BJ (cell line): ENCODE data around the gene GSTM2. TPM values are rescaled to one million over a fixed set of nuclear protein-coding genes. Genes with fewer than 3 reads are reported as not detected.

Experiments
- CTCF ChIA-PET: fragments of 350-600 bp; formaldehyde crosslinking; extraction: SDS; loops from one replicate; lab custom pipeline; 2021; ENCODE audit warnings: antibody characterized with exemption, inconsistent platforms; lab: Yijun Ruan, JAX
- POLR2A ChIA-PET: fragments of 300-600 bp; sonication (Branson Sonifier 250); formaldehyde crosslinking; extraction: SDS; loops from one replicate; lab custom pipeline; 2021; ENCODE audit warnings: antibody characterized with exemption; lab: Charles Lee
- DNase-seq: peaks from one replicate; pipeline ENCODE4 v3.0.0-alpha.2; 2011; ENCODE audit warnings: low read depth
- H3K27me3 ChIP-seq: 2 replicates; pipeline ENCODE4 v1.6.0; 2011; ENCODE audit warnings: low read length; ENCODE audit not compliant: control insufficient read depth, insufficient read depth
- H3K36me3 ChIP-seq: 2 replicates; pipeline ENCODE4 v1.5.1; 2011; ENCODE audit warnings: low read length; ENCODE audit not compliant: control insufficient read depth, insufficient read depth
- H3K4me3 ChIP-seq: 2 replicates; pipeline ENCODE4 v1.5.1; 2011; ENCODE audit warnings: low read depth, mild to moderate bottlenecking, control low read depth, low read length
- polyA plus RNA-seq: library from polyadenylated mRNA; depleted of rRNA; stranded (reverse); fragments of >200 nt; gene quantifications from 2 replicates; pipeline ENCODE4 v1.2.3, GENCODE V29; 2011
- TF ChIP-seq, protein P1 (sequence below): IDR thresholded peaks from 2 replicates; pipeline ENCODE4 v1.5.1; 2011; ENCODE audit warnings: low read depth, mild to moderate bottlenecking, control low read depth, inconsistent platforms, low read length, moderate library complexity; ENCODE audit not compliant: insufficient read depth

The GSTM2 gene
- polyA plus RNA-seq, 1 experiment, result 62.3 TPM

DNA sequence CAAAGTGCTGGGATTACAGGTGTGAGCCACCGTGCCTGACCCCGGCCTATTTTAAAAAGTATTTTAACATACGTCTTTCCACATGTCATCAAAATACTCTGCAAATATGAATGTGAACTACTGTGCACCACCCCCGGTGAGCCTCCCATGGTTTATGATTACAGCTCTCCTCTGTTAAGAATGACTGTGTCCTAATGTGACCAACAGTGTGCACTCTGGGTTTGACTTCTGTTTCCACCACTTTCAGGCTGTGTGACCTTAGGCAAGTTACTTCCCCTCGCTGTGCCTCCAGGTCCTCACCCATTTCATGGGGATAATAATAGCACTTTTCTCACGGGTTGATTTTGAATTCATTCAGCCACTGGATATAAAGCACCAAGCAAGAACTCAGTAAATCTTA lies 33.6 kb upstream of the GSTM2 start:
- no peak overlapping the region for H3K4me3 ChIP-seq
- H3K27me3 ChIP-seq, result no peaks in the 10 kb centered on the region
- peaks cover 26% of the 10 kb centered on the region for H3K36me3 ChIP-seq
- ChIA-PET POLR2A (no interaction called here), CTCF (interaction anchor here (1.3 to 11.8 kb wide), 5 partner anchors 9 to 144 kb away, joined by 3 to 288 read pairs (median 153); partner anchors contain the start of genes AMPD2, GNAT2 and GSTM4)
- no peak for DNase-seq
- TF ChIP-seq, protein P1, sequence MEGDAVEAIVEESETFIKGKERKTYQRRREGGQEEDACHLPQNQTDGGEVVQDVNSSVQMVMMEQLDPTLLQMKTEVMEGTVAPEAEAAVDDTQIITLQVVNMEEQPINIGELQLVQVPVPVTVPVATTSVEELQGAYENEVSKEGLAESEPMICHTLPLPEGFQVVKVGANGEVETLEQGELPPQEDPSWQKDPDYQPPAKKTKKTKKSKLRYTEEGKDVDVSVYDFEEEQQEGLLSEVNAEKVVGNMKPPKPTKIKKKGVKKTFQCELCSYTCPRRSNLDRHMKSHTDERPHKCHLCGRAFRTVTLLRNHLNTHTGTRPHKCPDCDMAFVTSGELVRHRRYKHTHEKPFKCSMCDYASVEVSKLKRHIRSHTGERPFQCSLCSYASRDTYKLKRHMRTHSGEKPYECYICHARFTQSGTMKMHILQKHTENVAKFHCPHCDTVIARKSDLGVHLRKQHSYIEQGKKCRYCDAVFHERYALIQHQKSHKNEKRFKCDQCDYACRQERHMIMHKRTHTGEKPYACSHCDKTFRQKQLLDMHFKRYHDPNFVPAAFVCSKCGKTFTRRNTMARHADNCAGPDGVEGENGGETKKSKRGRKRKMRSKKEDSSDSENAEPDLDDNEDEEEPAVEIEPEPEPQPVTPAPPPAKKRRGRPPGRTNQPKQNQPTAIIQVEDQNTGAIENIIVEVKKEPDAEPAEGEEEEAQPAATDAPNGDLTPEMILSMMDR, result no peak

DNA sequence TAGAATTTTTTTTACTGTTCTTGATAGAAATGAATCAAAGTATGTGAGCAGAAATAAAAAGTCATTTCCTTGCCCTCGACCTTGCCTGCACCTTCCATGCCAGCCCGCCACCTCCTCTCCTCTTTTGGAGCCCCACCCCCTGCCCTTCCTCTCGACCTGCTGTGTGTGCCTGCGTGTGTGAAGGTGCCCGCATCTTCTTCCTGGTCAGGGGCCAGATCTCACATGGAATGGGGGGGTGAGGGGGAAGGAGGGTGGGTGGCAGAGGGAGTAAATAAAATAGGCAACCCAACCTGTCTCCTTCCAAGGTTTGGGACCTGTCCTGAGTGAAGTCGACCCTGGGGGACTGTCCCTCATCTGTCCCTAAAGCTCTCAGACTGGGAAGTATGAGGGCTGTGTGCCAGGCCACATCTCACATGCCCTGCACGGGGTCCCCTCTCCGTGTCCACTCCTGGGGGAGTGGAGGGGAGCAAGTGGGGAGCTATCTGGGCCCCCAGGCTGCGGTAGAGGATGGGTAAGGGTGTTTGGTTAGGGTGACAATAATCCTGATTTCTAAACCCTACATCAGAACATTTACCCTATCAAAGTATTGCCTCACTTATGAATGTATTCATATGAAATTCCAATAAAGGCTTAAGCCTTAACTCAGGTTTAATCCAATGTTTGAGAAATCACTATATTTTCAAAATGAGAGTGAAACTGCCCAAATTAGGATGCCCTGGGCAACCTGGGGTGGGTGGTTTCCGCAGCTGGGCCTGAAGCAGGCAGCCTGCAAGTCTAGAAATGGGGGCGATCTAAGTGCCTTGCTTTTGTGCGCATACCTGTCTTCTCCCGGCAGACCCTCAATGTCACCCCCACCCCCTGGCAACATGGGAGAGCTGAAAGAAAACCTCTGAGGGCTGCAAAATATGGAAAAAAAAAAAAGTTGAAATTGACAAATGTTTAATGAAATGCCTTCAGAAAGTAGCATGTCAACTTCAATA lies 32.8 kb upstream of the GSTM2 start:
- no peak overlapping the region for H3K4me3 ChIP-seq
- TF ChIP-seq, protein P1, result no peak
- H3K36me3 ChIP-seq, result peaks cover 19% of the 10 kb centered on the region
- CTCF ChIA-PET, result interaction anchor here (1.3 to 11.8 kb wide), 6 partner anchors 10 to 350 kb away, joined by 4 to 288 read pairs (median 134); partner anchors contain the start of genes AHCYL1, AMPD2, GNAT2 and GSTM4
- no peak for DNase-seq
- POLR2A ChIA-PET, result no interaction called here
- no peaks in the 10 kb centered on the region for H3K27me3 ChIP-seq

DNA sequence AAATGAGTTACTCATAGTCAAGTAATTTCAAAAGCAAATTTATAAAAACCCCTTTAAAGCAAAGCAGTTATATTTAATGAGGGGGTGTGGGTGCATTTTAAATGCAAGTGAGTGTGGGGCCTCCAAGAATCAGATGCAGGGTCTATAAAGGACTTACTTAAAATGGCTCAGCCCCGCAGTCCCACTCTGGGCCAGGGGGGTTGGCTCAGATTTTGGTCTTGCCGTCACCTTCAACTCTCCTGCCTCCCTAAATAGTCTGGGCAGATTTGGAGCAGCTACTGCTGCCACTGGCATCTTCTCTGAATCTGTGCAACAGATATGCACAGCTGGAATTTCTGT lies 32.0 kb upstream of the GSTM2 start:
- TF ChIP-seq, protein P1, result no peak
- Histone ChIP-seq H3K36me3 (peaks cover 14% of the 10 kb centered on the region), H3K4me3 (no peak overlapping the region), H3K27me3 (no peaks in the 10 kb centered on the region)
- ChIA-PET POLR2A (no interaction called here), CTCF (interaction anchor here (1.1 to 11.8 kb wide), 8 partner anchors 10 to 349 kb away, joined by 3 to 288 read pairs (median 77); partner anchors contain the start of genes AHCYL1, AMPD2, GNAI3 and GNAT2)
- no peak for DNase-seq

DNA sequence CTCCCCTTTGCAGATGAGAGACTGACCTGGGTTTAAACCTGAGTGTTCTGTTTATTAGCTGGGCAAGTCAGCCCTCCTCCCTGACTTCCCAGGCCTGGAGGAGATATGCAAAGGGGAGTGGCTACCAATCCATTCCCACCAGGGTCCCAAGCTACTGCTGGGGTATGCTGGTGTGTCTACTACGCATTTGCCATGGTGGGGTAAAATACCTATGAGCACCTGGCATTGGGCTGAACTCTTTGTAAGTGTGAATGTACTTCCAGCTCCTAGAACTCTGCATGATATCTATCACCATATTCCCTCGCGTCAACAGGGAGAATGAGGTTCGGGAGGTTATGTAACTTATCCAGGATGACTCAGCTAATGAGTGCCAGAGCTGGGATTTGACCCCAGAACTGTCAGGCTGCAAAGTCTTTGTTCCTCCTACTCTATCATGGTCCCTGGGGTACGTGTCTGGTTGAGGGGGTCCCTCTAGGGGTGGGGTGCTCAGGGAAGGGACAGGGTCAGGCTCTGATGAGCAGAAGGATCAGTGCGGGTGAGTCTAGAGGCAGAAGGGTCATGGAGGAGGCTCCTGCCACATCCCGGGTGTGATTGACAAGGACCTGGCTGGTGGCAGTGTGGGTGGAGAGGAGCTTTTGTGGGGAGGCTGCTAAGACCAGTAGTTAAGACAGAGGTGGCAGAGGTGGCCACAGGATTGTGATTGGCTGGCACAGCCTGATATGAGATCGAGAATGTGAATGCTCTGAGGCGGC lies 31.5 kb upstream of the GSTM2 start:
- H3K36me3 ChIP-seq, result peaks cover 9% of the 10 kb centered on the region
- H3K27me3 ChIP-seq, result no peaks in the 10 kb centered on the region
- CTCF ChIA-PET, result interaction anchor here (1.0 to 11.8 kb wide), 9 partner anchors 11 to 349 kb away, joined by 3 to 288 read pairs (median 40); partner anchors contain the start of genes AHCYL1, AMPD2, GNAI3 and GNAT2
- H3K4me3 ChIP-seq, result no peak overlapping the region
- TF ChIP-seq, protein P1, result no peak
- POLR2A ChIA-PET, result no interaction called here
- no peak for DNase-seq
